Measurements from ENCODE around the gene LZIC.
A peak's percentile ranks its signal among the peaks of the same experiment; 100 is the strongest.

Gene LZIC

GRCh38 chr1:9910076-9910422 is 33.1 kb downstream of the LZIC start, which contains the start of gene CTNNBIP1:
CTNNBIP1 (minus strand) TSS chr1:9910269; CDS start chr1:9872064, 38,205 bp downstream.
- no peak for DNase-seq

GRCh38 chr1:9909234-9910046 is 33.8 kb downstream of the LZIC start:
- peak; percentile 57 for DNase-seq

- no peak for DNase-seq
Observed at GRCh38 chr1:9908871-9909233, 34.3 kb downstream of the LZIC start.

DNA sequence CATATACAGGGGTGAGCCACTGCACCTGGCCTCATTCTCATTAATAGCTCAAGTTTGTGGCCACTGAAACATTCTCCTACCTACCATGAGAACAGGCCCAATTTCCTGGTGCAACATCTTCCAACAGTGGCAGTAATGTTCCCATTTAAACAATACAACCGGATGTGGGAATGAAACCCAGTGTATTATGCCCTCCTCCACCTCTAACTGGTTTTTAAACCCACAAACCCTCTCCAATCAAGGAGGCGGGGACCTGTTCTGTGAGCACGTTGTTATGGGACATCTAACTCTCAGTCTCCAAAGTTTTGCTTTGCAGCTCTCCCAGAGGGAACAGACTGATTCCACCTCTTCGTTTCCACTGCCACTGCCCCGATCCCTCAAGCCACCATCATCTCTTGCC is 35.8 kb downstream of the LZIC start:
- no peak for DNase-seq

- no peak for DNase-seq
Observed at GRCh38 chr1:9906466-9906865, 36.7 kb downstream of the LZIC start.

GRCh38 chr1:9905010-9905409 is 38.2 kb downstream of the LZIC start:
- DNase-seq: no peak

DNA sequence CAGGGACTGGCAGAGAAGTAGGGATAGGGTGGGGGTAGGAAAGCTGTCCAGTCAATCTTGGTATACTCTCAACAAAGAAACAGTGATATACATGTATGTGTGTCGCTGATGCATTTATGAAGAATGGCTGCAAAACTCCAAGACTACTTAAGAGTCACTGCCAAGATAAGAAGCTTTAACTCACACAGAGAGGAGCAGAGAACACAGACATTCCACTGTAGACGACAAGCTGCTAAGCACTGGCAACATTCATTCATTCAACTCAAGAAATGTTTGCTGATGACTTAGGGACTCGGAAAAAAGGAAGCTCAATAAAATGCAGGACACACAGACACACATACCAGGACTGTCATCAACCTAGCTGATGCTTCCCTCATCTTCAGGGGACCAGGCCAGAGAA is 38.6 kb downstream of the LZIC start:
- no peak for DNase-seq

DNA sequence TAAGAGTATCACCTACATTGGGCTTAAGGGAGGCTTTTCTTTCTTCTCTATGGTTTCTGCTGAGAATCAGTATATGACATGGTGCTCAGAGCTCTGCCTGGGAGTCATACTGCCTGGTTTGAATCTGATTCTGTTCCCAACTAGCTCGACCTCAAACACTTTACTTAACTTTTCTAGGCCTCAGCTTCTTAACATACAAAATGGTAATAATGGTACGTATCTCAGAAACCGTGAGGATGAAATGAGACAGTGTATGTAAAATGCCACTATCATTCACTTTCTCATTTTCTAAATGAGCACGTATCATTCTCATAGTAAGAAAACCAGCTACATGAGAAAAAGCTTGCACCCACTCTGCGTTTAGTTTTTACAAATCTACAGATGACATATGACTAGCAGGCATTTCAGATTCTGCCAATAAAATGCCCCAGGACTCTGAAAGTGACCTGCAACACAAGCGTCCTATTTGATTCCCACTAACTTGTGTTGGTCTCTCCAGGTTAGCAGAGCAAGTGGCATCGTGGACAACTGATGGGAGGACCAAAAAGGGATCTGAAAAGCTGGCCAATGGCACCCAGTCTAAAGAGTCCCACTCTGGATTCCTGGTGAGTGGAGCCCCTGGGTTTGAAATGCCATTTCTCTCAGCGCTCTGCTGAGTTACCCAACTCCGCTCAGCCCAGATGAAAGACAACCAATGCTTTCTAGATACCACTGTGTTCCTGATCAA is 39.2 kb downstream of the LZIC start:
- peak; percentile 86 for DNase-seq

DNA sequence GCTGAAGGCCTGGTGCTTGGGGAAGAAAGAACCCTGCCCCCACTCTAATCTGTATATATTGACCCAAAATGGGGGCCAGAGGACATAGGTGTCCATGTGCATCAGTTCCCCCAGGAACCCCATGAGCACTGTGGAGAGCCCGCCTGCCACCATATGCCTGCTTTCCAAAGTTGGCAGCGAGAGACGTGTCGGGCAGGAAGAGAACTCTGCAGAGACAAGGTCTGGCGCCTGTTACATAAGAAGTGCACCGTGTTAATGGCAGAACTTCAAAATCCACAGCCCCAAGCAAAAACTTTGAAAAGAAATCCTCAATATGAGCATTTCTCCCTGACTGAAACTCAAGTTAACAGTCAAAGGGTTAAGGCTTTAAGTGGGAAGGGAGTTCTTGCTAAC is 41.1 kb downstream of the LZIC start:
- DNase-seq: no peak

DNA sequence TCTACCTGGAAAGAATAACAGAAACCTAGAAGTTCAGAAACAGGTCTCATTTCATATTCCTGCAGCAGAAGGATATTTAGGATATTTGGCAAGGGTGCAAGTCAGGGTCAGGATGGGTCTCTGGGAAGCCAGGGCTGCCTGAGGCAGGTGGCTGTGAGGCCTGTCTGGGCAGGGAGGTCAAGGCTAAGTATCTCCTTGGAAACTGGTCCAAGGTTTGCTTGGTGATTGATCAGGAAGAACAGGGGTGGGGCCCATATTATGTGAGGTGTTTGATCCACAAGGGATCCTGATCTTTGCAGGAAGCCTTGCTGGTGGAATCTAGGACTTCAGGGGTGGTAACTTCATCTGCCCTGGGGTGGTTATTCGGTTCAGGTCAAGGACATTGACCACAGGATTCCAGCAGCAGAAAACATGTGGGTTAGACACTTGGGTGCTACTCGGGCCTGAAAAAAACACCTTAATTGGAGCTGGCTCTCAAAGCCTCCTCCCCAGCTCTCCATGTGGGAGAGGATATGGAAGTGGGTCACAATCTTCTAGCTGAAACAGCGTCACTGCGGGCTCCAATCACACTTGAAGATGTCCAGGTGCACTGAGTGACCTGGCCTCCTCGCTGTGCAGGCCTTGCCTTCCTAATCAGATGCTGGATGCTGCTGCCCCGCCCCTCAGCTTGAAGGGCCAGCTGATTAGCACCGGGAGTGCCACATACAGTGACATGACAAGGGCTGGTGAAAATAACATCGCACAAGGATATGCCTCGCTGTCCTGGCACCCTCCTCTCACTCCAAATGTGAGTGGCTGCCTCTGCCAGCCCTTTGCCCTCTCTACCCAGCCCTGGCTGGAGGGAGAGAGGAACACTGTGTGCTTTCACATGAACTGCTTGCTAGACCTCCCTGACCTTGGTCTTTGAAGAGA is 41.8 kb downstream of the LZIC start:
- no peak for DNase-seq

- no peak for DNase-seq
Observed at GRCh38 chr1:9900142-9901043, 42.8 kb downstream of the LZIC start.

DNA sequence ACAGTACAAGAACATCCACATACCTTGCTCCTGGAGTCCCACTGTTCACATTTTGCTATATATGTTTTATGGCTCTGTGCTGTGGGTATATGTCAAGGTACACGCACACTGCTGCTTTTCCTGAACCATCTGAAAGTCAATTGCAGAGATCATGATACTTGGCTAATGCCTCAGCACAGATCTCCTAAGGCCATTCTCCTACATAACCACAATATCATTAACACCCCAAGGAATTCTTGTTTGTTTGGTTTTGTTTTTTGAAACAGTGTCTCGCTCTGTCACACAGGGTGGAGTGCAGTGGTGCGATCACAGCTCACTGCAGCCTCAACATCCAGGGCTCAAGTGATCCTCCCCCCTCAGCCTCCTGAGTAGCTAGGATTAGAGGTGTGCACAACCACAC is 49.1 kb downstream of the LZIC start:
- no peak for DNase-seq

- DNase-seq: no peak
Observed at GRCh38 chr1:9892563-9893528, 50.3 kb downstream of the LZIC start.

DNA sequence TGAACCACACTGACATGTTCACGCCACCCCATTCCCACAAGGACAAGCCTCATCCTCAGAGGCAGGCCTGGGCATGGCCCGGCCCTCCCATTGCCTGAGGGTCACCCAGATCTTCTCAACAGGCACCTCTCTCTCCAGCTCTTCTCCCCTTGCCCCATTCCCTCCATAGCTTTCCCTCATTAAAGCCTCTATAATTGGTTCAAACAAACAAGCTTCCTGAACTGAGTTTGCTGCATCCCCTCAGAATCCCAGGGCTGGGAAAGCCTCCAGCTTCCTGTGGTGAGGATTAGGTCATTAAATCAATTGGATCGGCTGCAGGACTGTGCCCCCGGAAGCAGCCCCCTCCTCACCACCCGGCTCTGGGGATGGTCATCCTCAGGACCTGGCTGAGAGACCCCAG is 52.0 kb downstream of the LZIC start:
- no peak for DNase-seq

DNA sequence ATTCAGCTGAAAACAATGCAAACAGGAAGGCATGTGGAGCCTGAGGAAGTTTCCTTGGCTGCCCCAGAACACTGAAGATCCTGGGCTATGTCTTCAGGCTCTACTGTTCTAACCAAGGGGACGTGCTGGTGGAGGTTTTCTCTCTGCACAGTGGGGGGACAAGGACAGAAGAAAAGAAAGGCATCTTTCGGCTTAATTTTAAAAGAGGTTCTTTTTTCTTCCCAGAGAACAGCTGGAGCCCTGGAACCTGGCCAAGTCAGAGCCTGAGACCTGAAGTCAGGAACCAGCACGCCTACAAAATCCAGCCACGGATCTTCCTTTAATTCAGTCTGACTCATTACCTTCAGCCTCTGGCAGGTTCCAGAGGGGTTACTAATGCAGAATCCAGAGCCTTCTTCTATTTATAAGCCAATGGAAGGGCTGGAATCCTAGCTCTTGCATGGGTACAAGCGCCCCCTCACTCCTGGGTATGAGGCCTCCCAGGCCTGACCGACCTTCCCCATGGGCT is 52.9 kb downstream of the LZIC start:
- no peak for DNase-seq

DNA sequence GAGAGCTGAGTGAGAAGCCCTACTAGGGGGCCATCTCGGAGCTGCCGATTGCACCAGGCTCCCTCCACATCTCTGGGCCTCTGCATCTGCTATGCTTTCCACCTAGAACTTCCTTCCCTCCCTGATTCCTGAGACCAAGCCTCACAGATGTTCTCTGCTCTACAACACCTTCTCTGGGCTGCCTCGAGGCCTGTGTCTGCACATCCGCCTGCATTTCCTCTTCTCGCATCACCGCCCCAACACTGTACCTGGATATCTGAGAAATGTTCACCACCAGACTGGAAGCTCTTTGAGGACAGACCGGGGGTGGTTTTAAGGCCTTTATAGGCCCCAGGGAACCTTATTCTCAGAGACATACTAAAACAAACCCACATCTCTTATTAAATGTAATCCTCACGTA is 53.8 kb downstream of the LZIC start:
- no peak for DNase-seq

DNA sequence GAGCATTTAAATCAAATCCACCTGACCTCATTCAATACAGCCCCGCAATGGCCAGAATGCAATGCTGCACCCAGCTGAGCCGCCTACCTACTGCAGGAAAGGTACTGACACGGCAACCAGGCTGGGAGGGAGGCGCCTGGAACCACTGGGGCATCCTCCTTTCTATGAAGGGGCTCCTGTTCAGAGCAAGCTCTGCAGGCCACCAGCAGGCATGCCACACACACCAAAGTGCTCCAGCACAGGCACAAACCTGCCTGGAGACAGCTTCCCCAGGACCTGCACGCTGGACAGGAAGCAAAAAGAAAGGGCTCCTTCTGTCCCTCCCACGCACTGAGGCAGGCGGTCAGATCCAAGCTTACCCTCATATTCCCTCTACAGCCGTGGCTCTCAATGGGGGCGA is 54.3 kb downstream of the LZIC start:
- no peak for DNase-seq

- DNase-seq: no peak
Observed at GRCh38 chr1:9887070-9887469, 56.1 kb downstream of the LZIC start.

- no peak for DNase-seq
Observed at GRCh38 chr1:9886092-9886742, 57.0 kb downstream of the LZIC start.

DNA sequence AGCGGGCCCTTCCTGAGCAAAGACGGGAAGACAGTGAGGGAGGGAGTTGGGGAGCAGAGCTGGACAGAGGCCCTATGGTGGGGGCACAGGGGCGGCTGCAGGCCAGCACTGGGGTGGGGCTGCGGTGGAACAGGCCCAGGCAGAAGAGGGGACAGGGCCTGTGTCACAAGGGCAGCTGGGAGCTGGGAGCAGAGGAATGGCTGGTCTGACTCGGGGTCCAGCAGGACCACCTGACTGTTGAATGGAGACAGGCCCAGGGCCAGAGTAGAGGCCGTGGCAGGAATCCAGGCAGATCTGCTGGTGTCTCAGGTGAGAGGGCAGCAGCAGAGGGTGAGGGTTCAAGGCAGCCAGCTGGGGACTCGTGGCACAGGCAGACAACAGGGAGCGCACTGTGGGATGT is 58.4 kb downstream of the LZIC start:
- DNase-seq: no peak
